CD4-positive, alpha-beta T cell (primary cell): ENCODE measurements around the gene EXD3. TPM values are rescaled to one million over a fixed set of nuclear protein-coding genes. Genes with fewer than 3 reads are reported as not detected.

ENCODE experiments used
- ATAC-seq: fragments of 200-7000 bp; cut with Tn5 transposase; one replicate; pipeline ENCODE4 v1.10.0; 2022; ENCODE audit warnings: mild to moderate bottlenecking; ENCODE audit not compliant: poor library complexity
- CTCF ChIA-PET: fragments of 350-600 bp; sonication (Branson Sonifier 250); formaldehyde crosslinking; loops from one replicate; lab custom pipeline; 2021; ENCODE audit warnings: antibody characterized with exemption, inconsistent platforms; lab: Charles Lee
- POLR2A ChIA-PET: fragments of 350-600 bp; sonication (Branson Sonifier 250); formaldehyde crosslinking; loops from one replicate; lab custom pipeline; 2021; ENCODE audit warnings: antibody characterized with exemption, inconsistent platforms; lab: Charles Lee
- DNase-seq, 14 experiments: peaks; one replicate each; pipeline ENCODE4 v3.0.0-alpha.2; 2013 to 2020; ENCODE audit warnings: mixed read lengths in 2 of 14
- H3K27ac ChIP-seq, 2 donors: one replicate each; pipeline versions ENCODE4 v1.5.1 to v1.7.0; 2013; ENCODE audit warnings: low read length in 2 of 2, low read depth in 1 of 2, mild to moderate bottlenecking in 1 of 2
- H3K27me3 ChIP-seq, 2 experiments: 1 replicate in 1 of 2; 2 replicates in 1 of 2; pipeline versions ENCODE4 v1.6.1 to v1.7.0; 2013; ENCODE audit warnings: low read length in 2 of 2, control low read depth in 1 of 2, mild to moderate bottlenecking in 1 of 2, moderate library complexity in 1 of 2; ENCODE audit not compliant: insufficient read depth in 2 of 2, control insufficient read depth in 1 of 2
- H3K36me3 ChIP-seq: one replicate; pipeline ENCODE4 v1.6.1; 2013; ENCODE audit warnings: low read length, control low read depth; ENCODE audit not compliant: insufficient read depth
- H3K4me1 ChIP-seq: one replicate; pipeline ENCODE4 v1.6.1; 2013; ENCODE audit warnings: low read length, control low read depth; ENCODE audit not compliant: insufficient read depth
- H3K4me3 ChIP-seq: one replicate; pipeline ENCODE4 v1.5.1; 2013; ENCODE audit warnings: mild to moderate bottlenecking, low read length, moderate library complexity
- H3K9me3 ChIP-seq, 2 experiments: 1 replicate in 1 of 2; 2 replicates in 1 of 2; pipeline versions ENCODE4 v1.6.1 to v1.7.0; 2013; ENCODE audit warnings: low read length in 2 of 2, mild to moderate bottlenecking in 2 of 2, control low read depth in 1 of 2, moderate library complexity in 1 of 2; ENCODE audit not compliant: control insufficient read depth in 1 of 2, insufficient read depth in 1 of 2
- H3K27ac Mint-ChIP-seq: one replicate; pipeline ENCODE4 v1.8.0; 2020; ENCODE audit warnings: mixed read lengths
- H3K27me3 Mint-ChIP-seq: one replicate; pipeline ENCODE4 v1.8.0; 2021; ENCODE audit warnings: mixed read lengths
- H3K36me3 Mint-ChIP-seq: one replicate; pipeline ENCODE4 v1.8.0; 2021; ENCODE audit warnings: low read depth, mixed read lengths
- H3K4me1 Mint-ChIP-seq: one replicate; pipeline ENCODE4 v1.8.0; 2021; ENCODE audit warnings: low read depth, mixed read lengths
- H3K4me3 Mint-ChIP-seq: one replicate; pipeline ENCODE4 v1.8.0; 2020; ENCODE audit warnings: mild to moderate bottlenecking, mixed read lengths
- H3K9me3 Mint-ChIP-seq: one replicate; pipeline ENCODE4 v1.8.0; 2020; ENCODE audit warnings: mixed read lengths
- intact Hi-C, 2 experiments: fragments of 100-400 bp; cut with DNase I in 1 of 2; cut with micrococcal nuclease in 1 of 2; formaldehyde crosslinking; loops; one replicate each; pipeline versions ENCODE4 v1.15.1 to v1.9.0; 2023 to 2025; cut with DNase I, micrococcal nuclease
- total RNA-seq, 174 experiments: library from RNA in 2 of 174; stranded (reverse) in 2 of 174; gene quantifications; one replicate each; pipeline ENCODE4 v1.2.3 and lab custom pipeline; 2021 to 2026
- TF ChIP-seq, protein P1 (sequence below): fragments of 200-600 bp; IDR thresholded peaks from one replicate; pipeline ENCODE4 v1.8.0; 2022; ENCODE audit warnings: antibody characterized with exemption, mild to moderate bottlenecking

EXD3 gene
- total RNA-seq, 2 experiments from 2014 or later = 14.9 to 16.9 TPM

DNA sequence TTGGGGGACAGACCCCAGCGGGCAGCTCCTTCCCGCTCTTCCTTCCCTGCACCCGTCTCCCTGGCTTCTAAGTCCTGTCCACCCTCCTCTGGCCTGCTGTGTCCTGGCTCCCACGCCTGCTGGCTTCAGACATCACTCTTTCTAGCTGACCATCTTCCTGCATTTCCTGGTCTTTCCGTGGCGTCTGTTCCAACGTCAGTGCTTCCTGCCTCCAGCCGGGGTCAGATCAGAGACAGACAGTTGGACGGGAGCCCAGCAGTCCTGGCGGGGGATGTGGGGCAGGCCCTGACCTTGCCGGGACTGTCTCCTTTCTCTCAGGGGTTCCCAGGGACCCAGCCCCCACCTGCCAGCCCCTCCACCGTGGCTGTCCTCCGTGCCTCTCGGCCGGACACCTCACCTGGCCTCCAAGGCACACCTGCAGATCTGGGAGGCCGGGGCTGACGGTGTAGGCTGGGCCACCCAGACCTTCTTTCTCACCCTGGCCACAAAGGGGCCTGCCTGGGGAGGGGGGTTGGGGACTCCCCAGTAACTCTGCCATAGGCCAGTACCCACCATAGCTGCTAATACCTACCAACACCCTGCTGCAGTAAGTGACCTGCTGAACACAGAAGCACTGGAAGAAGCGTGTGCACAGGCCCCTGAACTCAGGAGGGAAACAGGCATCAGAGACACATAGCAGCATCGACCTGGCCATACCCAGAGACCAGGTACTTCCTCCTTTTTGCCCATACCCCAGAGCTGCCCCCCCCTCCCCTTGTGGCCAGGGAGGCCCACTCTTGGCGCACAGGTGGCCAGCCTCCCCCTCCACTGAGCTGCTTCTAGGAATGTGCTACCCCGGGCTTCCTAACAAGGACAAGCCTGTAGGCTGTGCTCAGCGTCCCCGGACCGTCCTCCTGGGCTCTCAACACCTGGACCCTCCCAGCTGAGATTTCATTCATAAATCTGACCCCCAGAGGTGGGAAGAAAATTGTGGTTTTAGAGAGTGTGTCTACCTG lies 126.0 kb downstream of the EXD3 start:
- H3K9me3 Mint-ChIP-seq = no peaks in the 10 kb centered on the region
- CTCF ChIA-PET = no interaction called here
- H3K4me3 Mint-ChIP-seq = peak overlapping the region; percentile 72
- H3K4me3 ChIP-seq = no peak overlapping the region
- H3K36me3 ChIP-seq = no peaks in the 10 kb centered on the region
- no peak overlapping the region for H3K27ac ChIP-seq
- no peaks in the 10 kb centered on the region for H3K36me3 Mint-ChIP-seq
- no peak for ATAC-seq
- POLR2A ChIA-PET = no interaction called here
- H3K4me1 Mint-ChIP-seq = peaks cover 5% of the 10 kb centered on the region
- no peak for DNase-seq
- H3K27me3 Mint-ChIP-seq = peaks cover 46% of the 10 kb centered on the region
- intact Hi-C loops = loop anchor here in 1 of 2 experiments (5.0 kb wide), 1 partner anchor 150 kb away; no protein-coding TSS in a partner anchor
- H3K4me1 ChIP-seq = peaks cover 26% of the 10 kb centered on the region
- H3K27ac Mint-ChIP-seq = no peak overlapping the region
- peaks cover 0 to 27% of the 10 kb centered on the region in 2 experiments for H3K9me3 ChIP-seq
- peaks cover 63 to 73% of the 10 kb centered on the region in 2 experiments for H3K27me3 ChIP-seq
- TF ChIP-seq, protein P1, sequence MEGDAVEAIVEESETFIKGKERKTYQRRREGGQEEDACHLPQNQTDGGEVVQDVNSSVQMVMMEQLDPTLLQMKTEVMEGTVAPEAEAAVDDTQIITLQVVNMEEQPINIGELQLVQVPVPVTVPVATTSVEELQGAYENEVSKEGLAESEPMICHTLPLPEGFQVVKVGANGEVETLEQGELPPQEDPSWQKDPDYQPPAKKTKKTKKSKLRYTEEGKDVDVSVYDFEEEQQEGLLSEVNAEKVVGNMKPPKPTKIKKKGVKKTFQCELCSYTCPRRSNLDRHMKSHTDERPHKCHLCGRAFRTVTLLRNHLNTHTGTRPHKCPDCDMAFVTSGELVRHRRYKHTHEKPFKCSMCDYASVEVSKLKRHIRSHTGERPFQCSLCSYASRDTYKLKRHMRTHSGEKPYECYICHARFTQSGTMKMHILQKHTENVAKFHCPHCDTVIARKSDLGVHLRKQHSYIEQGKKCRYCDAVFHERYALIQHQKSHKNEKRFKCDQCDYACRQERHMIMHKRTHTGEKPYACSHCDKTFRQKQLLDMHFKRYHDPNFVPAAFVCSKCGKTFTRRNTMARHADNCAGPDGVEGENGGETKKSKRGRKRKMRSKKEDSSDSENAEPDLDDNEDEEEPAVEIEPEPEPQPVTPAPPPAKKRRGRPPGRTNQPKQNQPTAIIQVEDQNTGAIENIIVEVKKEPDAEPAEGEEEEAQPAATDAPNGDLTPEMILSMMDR = no peak

DNA sequence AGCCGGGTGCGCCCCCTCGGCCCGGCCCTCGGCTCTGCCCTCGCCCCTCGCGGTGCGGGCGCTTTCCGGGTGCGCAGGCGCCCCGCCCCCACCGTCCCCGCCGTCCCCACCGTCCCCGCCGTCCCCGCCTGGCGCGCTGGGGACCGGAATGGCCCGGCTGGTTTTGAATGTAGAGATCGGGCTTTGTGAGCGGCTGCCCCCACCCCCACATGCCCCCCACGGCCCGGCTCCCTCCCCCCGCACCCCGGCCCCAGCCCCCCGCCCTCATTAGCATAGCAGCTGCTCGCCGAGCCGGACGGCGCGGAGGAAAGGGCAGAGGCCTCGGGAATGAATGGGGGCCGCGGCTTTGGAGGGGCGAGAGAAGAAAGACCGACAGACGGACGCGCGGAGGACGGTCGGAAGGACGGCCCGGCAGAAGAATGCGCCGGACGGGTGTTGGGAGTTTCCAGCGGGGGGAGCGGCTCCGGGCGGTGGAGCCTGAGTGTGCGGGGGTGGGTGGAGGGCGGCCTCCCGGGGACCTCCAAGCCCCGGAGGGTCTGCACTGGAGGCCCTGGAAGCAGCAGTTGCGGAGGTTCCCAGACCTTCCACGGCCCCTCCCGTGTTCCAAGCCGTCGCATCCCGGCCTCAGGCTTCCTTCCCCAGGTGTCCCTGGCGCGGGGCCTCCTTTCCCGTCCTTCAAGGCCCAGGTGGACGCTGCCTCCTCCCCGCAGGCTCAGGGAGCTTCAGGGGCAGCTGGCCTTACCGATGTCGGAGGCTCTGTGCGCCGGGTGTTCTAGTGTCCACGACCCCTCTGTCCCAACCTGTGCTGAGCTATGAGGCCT lies 126.9 kb downstream of the EXD3 start:
- intact Hi-C loops = loop anchor here (2.0 to 5.0 kb wide), 3 partner anchors 111 to 231 kb away; no protein-coding TSS in a partner anchor

More for the DNA sequence above, 126.9 kb downstream of the EXD3 start:
- ATAC-seq = peak; percentile 19
- Mint-ChIP-seq H3K36me3 (no peaks in the 10 kb centered on the region), H3K4me3 (peak overlapping the region; percentile 60), H3K9me3 (no peaks in the 10 kb centered on the region), H3K27ac (no peak overlapping the region), H3K27me3 (peaks cover 46% of the 10 kb centered on the region), H3K4me1 (peaks cover 5% of the 10 kb centered on the region)
- Histone ChIP-seq H3K36me3 (no peaks in the 10 kb centered on the region), H3K4me3 (no peak overlapping the region), H3K27me3 (peaks cover 63 to 73% of the 10 kb centered on the region in 2 experiments), H3K27ac (no peak overlapping the region), H3K4me1 (peaks cover 22% of the 10 kb centered on the region), H3K9me3 (peaks cover 0 to 27% of the 10 kb centered on the region in 2 experiments)
- ChIA-PET POLR2A (no interaction called here), CTCF (no interaction called here)
- TF ChIP-seq, protein P1 = no peak
- no peak for DNase-seq
